Natural killer cell (primary cell): ENCODE results near the gene CUL7. TPM values are rescaled to one million over a fixed set of nuclear protein-coding genes. Genes with fewer than 3 reads are reported as not detected.

Experiments
- ATAC-seq, 3 donors: fragments of 150-1000 bp in 2 of 3; fragments of 200-7000 bp in 1 of 3; cut with Tn5 transposase; 1 replicate in 1 of 3; 2 replicates in 2 of 3; pipeline ENCODE4 v1.10.0; 2021; ENCODE audit warnings: mild to moderate bottlenecking in 2 of 3, moderate library complexity in 2 of 3
- DNase-seq, 2 donors: peaks; one replicate each; pipeline versions ENCODE4 v3.0.0 to v3.0.0-alpha.2; 2013 to 2021; ENCODE audit warnings: mixed read lengths in 1 of 2
- H3K27ac ChIP-seq: one replicate; pipeline ENCODE4 v1.5.1; 2013; ENCODE audit warnings: mild to moderate bottlenecking, low read length
- H3K27me3 ChIP-seq: one replicate; pipeline ENCODE4 v1.6.1; 2013; ENCODE audit warnings: low read length; ENCODE audit not compliant: control insufficient read depth, insufficient read depth
- H3K36me3 ChIP-seq: one replicate; pipeline ENCODE4 v1.6.1; 2013; ENCODE audit warnings: low read length; ENCODE audit not compliant: control insufficient read depth, insufficient read depth
- H3K4me1 ChIP-seq: one replicate; pipeline ENCODE4 v1.6.1; 2013; ENCODE audit warnings: low read length; ENCODE audit not compliant: control insufficient read depth, insufficient read depth
- H3K4me3 ChIP-seq: one replicate; pipeline ENCODE4 v1.5.1; 2013; ENCODE audit warnings: low read length
- H3K9me3 ChIP-seq: one replicate; pipeline ENCODE4 v1.6.1; 2013; ENCODE audit warnings: low read length; ENCODE audit not compliant: control insufficient read depth, insufficient read depth
- H3K27ac Mint-ChIP-seq, 2 donors: one replicate each; pipeline ENCODE4 v1.8.0; 2022; ENCODE audit warnings: mild to moderate bottlenecking in 2 of 2, mixed read lengths in 2 of 2, moderate library complexity in 1 of 2
- H3K27me3 Mint-ChIP-seq, 2 donors: one replicate each; pipeline ENCODE4 v1.8.0; 2022; ENCODE audit warnings: low read depth in 2 of 2, mixed read lengths in 2 of 2
- H3K36me3 Mint-ChIP-seq: one replicate; pipeline ENCODE4 v1.8.0; 2022; ENCODE audit warnings: mixed read lengths
- H3K4me1 Mint-ChIP-seq, 2 donors: one replicate each; pipeline ENCODE4 v1.8.0; 2022; ENCODE audit warnings: mixed read lengths in 2 of 2
- H3K4me3 Mint-ChIP-seq: one replicate; pipeline ENCODE4 v1.8.0; 2022; ENCODE audit warnings: mild to moderate bottlenecking, moderate library complexity, mixed read lengths
- H3K9me3 Mint-ChIP-seq, 2 donors: one replicate each; pipeline ENCODE4 v1.8.0; 2022; ENCODE audit warnings: mixed read lengths in 2 of 2
- WGBS: methylation state at CpG from one replicate; pipeline ENCODE4 v1.1.7; 2013; ENCODE audit warnings: missing lambda C conversion rate; ENCODE audit not compliant: insufficient coverage; 5-methylcytosine and 5-hydroxymethylcytosine counted together
- intact Hi-C: fragments of 100-400 bp; cut with micrococcal nuclease; formaldehyde crosslinking; loops from one replicate; pipeline ENCODE4 v1.14.2; 2022
- total RNA-seq, 4 donors: library from RNA; stranded (reverse); fragments of 120-200 nt in 1 of 4; gene quantifications; one replicate each; pipeline versions ENCODE4 v1.2.3 to v1.2.4, GENCODE V29; 2013 to 2022
- TF ChIP-seq, protein P1 (sequence below): fragments of 200-600 bp; IDR thresholded peaks from one replicate; pipeline ENCODE4 v1.8.0; 2022; ENCODE audit warnings: antibody characterized with exemption

Gene CUL7
- total RNA-seq, 3 donors from 2014 or later (not counting 1 experiment from before 2014, with no cell fraction given), result 9.6 to 10.1 (median 9.9) TPM

DNA sequence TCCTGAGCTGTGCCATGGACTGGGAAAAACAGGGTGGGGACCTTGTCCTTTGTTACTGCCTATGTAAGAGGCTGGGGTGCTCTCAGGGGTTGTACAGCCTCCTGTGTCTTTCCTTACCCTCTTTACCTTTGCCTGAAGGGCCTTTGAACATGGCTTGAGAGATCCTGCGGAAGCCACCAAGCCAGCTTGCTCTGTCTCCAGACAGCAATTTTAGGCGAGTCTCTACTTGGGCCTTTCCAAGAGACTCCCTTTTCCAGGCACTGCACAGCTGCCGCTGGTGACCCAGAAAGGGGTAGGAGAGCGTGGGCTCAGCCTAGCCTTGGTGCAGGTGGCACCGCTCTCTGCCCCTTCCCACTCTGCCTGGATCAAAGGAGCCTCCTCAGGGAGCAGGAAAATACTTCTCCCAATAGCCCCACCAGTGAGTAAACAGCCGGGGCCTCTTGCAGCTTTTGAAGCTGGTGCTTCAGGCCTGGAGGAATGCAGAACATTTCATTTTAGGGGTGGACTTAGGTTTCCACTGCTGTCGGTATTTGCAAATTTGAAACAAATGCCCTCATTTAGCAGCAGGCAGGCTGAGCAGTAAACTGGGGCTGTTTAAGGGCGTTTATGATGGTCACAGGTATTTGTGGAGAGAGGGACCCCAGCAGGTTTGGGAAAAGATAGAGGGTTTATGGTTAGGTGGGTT, 36.4 kb upstream of the CUL7 start:
- H3K9me3 ChIP-seq, result no peaks in the 10 kb centered on the region
- H3K4me3 ChIP-seq, result no peak overlapping the region
- H3K4me1 ChIP-seq, result no peaks in the 10 kb centered on the region
- no peak overlapping the region for H3K27ac ChIP-seq
- TF ChIP-seq, protein P1, sequence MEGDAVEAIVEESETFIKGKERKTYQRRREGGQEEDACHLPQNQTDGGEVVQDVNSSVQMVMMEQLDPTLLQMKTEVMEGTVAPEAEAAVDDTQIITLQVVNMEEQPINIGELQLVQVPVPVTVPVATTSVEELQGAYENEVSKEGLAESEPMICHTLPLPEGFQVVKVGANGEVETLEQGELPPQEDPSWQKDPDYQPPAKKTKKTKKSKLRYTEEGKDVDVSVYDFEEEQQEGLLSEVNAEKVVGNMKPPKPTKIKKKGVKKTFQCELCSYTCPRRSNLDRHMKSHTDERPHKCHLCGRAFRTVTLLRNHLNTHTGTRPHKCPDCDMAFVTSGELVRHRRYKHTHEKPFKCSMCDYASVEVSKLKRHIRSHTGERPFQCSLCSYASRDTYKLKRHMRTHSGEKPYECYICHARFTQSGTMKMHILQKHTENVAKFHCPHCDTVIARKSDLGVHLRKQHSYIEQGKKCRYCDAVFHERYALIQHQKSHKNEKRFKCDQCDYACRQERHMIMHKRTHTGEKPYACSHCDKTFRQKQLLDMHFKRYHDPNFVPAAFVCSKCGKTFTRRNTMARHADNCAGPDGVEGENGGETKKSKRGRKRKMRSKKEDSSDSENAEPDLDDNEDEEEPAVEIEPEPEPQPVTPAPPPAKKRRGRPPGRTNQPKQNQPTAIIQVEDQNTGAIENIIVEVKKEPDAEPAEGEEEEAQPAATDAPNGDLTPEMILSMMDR, result no peak
- Mint-ChIP-seq H3K4me3 (no peak overlapping the region), H3K9me3 (no peaks in the 10 kb centered on the region), H3K27ac (no peak overlapping the region), H3K27me3 (no peaks in the 10 kb centered on the region), H3K36me3 (no peaks in the 10 kb centered on the region), H3K4me1 (peaks cover 0 to 8% of the 10 kb centered on the region in 2 donors)
- intact Hi-C loops, result no loop called here
- DNase-seq, result no peak
- no peaks in the 10 kb centered on the region for H3K27me3 ChIP-seq
- WGBS, result 88% methylated on average over 8 of the region's 8 CpGs
- ATAC-seq, result no peak
- no peaks in the 10 kb centered on the region for H3K36me3 ChIP-seq

DNA sequence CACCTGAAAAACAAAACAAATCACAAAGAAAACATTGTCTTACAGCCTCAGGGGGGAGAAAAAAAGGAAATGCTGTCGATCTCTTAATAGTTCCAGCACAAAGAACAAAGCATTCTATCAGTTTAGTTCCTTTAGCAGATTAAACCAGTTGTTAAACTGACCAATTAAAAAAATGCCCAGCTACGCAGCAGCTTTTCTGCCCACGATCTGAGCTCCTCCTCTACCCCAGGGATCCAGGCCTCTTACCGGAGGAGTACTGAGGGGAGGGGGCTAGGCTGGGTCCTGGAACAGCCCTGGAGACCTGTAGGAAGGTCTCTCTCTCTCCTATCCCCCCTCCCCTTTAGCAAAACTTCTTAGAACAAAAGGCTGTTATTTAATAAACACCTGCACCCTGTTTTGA, 35.8 kb upstream of the CUL7 start:
- DNase-seq, result no peak
- intact Hi-C loops, result no loop called here
- no peaks in the 10 kb centered on the region for H3K9me3 Mint-ChIP-seq
- TF ChIP-seq, protein P1, result no peak
- no peaks in the 10 kb centered on the region for H3K27me3 Mint-ChIP-seq
- 90% methylated on average over 2 of the region's 4 CpGs for WGBS
- H3K4me3 Mint-ChIP-seq, result no peak overlapping the region
- H3K4me1 Mint-ChIP-seq, result peaks cover 0 to 8% of the 10 kb centered on the region in 2 donors
- H3K36me3 Mint-ChIP-seq, result no peaks in the 10 kb centered on the region
- Histone ChIP-seq H3K4me1 (no peaks in the 10 kb centered on the region), H3K27ac (no peak overlapping the region), H3K4me3 (no peak overlapping the region), H3K9me3 (no peaks in the 10 kb centered on the region), H3K36me3 (no peaks in the 10 kb centered on the region), H3K27me3 (no peaks in the 10 kb centered on the region)
- no peak overlapping the region for H3K27ac Mint-ChIP-seq
- no peak for ATAC-seq

DNA sequence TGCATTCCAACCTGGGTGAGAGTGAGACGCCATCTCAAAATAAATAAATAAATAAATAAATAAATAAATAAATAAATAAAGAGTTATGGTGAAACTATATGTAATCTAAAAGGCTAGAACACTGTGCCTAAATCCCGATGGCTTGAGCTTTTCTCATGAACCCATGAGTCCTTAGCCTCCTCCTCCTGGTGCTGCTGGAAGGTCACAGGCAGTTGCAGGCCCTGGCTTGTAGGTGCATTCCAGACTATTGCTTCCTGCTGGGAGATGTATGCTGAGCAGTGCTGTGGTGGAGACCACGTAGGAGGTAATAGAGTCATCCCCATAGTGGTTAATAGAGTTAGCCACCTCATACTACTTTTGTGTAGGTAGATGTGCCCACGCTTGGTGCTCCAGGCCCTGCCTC, 35.0 kb upstream of the CUL7 start:
- no peak for DNase-seq
- Histone ChIP-seq H3K27ac (no peak overlapping the region), H3K4me1 (no peaks in the 10 kb centered on the region), H3K27me3 (no peaks in the 10 kb centered on the region), H3K4me3 (no peak overlapping the region), H3K9me3 (no peaks in the 10 kb centered on the region), H3K36me3 (no peaks in the 10 kb centered on the region)
- ATAC-seq, result no peak
- Mint-ChIP-seq H3K36me3 (no peaks in the 10 kb centered on the region), H3K4me1 (peaks cover 0 to 4% of the 10 kb centered on the region in 2 donors), H3K27ac (no peak overlapping the region), H3K4me3 (no peak overlapping the region), H3K9me3 (no peaks in the 10 kb centered on the region), H3K27me3 (no peaks in the 10 kb centered on the region)
- WGBS, result 81% methylated on average over 3 of the region's 4 CpGs
- intact Hi-C loops, result no loop called here
- TF ChIP-seq, protein P1, result no peak
